ENCODE measurements around the gene MYH11. TPM values are rescaled to one million over a fixed set of nuclear protein-coding genes. Genes with fewer than 3 reads are reported as not detected.

MYH11 gene
- total RNA-seq, 1 donor from 2014 or later, result 0.31 TPM

- peaks cover 3% of the 10 kb centered on the region for H3K36me3 Mint-ChIP-seq (ENCODE audit: insufficient read depth)
- H3K9me3 Mint-ChIP-seq (ENCODE audit: low read depth), result no peaks in the 10 kb centered on the region
- no peak overlapping the region for H3K27ac Mint-ChIP-seq
- peaks cover 6% of the 10 kb centered on the region for H3K27me3 Mint-ChIP-seq
- no peak for DNase-seq (ENCODE audit: low spot score, unreplicated experiment)
- no peak for TF ChIP-seq CTCF (IDR thresholded peaks at IDR 0.05; ENCODE audit: unreplicated experiment)
- H3K4me1 Mint-ChIP-seq (ENCODE audit: low read depth), result no peaks in the 10 kb centered on the region
- H3K4me3 Mint-ChIP-seq (ENCODE audit: low read depth), result no peak overlapping the region
Measured at GRCh38 chr16:15865742-15866141, 8.9 kb upstream of the MYH11 start.

- no peak for TF ChIP-seq CTCF (IDR thresholded peaks at IDR 0.05; ENCODE audit: unreplicated experiment)
- peaks cover 2% of the 10 kb centered on the region for H3K36me3 Mint-ChIP-seq (ENCODE audit: insufficient read depth)
- no peak for DNase-seq (ENCODE audit: low spot score, unreplicated experiment)
- H3K27ac Mint-ChIP-seq, result no peak overlapping the region
- no peaks in the 10 kb centered on the region for H3K4me1 Mint-ChIP-seq (ENCODE audit: low read depth)
- H3K9me3 Mint-ChIP-seq (ENCODE audit: low read depth), result no peaks in the 10 kb centered on the region
- H3K4me3 Mint-ChIP-seq (ENCODE audit: low read depth), result no peak overlapping the region
- peaks cover 9% of the 10 kb centered on the region for H3K27me3 Mint-ChIP-seq
Measured at GRCh38 chr16:15864939-15865338, 8.1 kb upstream of the MYH11 start.

GRCh38 chr16:15861996-15862395 lies 5.2 kb upstream of the MYH11 start:
- Mint-ChIP-seq H3K27ac (no peak overlapping the region), H3K4me1 (ENCODE audit: low read depth) (peaks cover 2% of the 10 kb centered on the region), H3K9me3 (ENCODE audit: low read depth) (no peaks in the 10 kb centered on the region), H3K27me3 (peaks cover 29% of the 10 kb centered on the region), H3K36me3 (ENCODE audit: insufficient read depth) (no peaks in the 10 kb centered on the region), H3K4me3 (ENCODE audit: low read depth) (no peak overlapping the region)
- TF ChIP-seq CTCF (IDR thresholded peaks at IDR 0.05; ENCODE audit: unreplicated experiment), result no peak
- no peak for DNase-seq (ENCODE audit: low spot score, unreplicated experiment)

GRCh38 chr16:15858921-15859668 lies 2.3 kb upstream of the MYH11 start:
- H3K9me3 Mint-ChIP-seq (ENCODE audit: low read depth), result no peaks in the 10 kb centered on the region
- H3K27ac Mint-ChIP-seq, result no peak overlapping the region
- no peaks in the 10 kb centered on the region for H3K36me3 Mint-ChIP-seq (ENCODE audit: insufficient read depth)
- H3K27me3 Mint-ChIP-seq, result peaks cover 58% of the 10 kb centered on the region
- DNase-seq (ENCODE audit: low spot score, unreplicated experiment), result no peak
- H3K4me3 Mint-ChIP-seq (ENCODE audit: low read depth), result peak overlapping the region; percentile 9
- H3K4me1 Mint-ChIP-seq (ENCODE audit: low read depth), result peaks cover 2% of the 10 kb centered on the region
- TF ChIP-seq CTCF (IDR thresholded peaks at IDR 0.05; ENCODE audit: unreplicated experiment), result no peak

- no peak for TF ChIP-seq CTCF (IDR thresholded peaks at IDR 0.05; ENCODE audit: unreplicated experiment)
- Mint-ChIP-seq H3K4me3 (ENCODE audit: low read depth) (peak overlapping the region; percentile 58), H3K27me3 (peaks cover 64% of the 10 kb centered on the region), H3K36me3 (ENCODE audit: insufficient read depth) (no peaks in the 10 kb centered on the region), H3K27ac (no peak overlapping the region), H3K4me1 (ENCODE audit: low read depth) (peaks cover 2% of the 10 kb centered on the region), H3K9me3 (ENCODE audit: low read depth) (no peaks in the 10 kb centered on the region)
- peak; percentile 13 for DNase-seq (ENCODE audit: low spot score, unreplicated experiment)
Measured at GRCh38 chr16:15857724-15858560, 1.1 kb upstream of the MYH11 start.
